ENCODE data around the gene SFT2D1. TPM values are rescaled to one million over a fixed set of nuclear protein-coding genes. Genes with fewer than 3 reads are reported as not detected.
A peak's percentile ranks its signal among the peaks of the same experiment; 100 is the strongest.

Gene SFT2D1
- total and polyA plus RNA-seq, 9 of the 15 experiments (the other 6 are each of a cell fraction or from before 2014, with no cell fraction given): 54.4 to 140 (median 74.6) TPM

DNA sequence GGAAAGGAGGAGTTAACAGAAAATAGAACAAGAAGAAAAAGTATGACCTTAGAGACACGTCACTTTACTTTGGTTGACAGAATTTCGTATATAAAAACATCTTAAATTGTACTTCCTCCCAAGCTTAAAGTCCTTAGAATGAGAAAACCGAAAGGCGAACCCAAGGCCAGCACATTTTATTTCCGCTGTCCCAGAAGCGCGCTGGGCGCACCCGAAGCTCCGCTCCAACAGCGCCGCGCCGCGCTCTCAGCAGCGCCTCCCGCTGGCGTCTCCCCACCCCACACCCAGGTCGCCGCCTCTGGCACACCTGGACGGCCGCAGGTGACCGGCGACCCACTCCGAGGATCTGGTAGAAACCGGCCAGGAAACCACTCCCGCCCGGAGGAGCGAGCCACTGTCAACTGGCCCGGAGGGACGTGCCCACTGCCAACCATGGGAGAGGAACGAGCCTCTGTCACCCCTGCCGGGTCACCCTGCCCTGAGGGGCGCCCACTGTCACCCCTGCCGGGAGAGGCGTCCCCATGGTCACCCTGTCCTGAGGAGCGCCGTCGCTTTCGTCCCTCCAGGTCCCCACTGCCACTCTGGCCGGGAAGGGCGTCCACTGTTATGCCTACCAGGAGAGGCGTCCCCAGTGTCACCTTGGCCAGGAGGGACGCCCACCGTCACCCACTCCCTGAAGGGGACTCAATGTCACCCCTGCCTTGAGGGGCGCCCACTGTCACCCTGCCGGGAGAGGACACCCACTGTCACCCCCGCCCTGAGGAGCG, 39.6 kb upstream of the SFT2D1 start (continued):
- TF ChIP-seq, protein P1, sequence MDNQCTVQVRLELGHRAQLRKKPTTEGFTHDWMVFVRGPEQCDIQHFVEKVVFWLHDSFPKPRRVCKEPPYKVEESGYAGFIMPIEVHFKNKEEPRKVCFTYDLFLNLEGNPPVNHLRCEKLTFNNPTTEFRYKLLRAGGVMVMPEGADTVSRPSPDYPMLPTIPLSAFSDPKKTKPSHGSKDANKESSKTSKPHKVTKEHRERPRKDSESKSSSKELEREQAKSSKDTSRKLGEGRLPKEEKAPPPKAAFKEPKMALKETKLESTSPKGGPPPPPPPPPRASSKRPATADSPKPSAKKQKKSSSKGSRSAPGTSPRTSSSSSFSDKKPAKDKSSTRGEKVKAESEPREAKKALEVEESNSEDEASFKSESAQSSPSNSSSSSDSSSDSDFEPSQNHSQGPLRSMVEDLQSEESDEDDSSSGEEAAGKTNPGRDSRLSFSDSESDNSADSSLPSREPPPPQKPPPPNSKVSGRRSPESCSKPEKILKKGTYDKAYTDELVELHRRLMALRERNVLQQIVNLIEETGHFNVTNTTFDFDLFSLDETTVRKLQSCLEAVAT (IDR thresholded peaks at IDR 0.05): peak in 1 of 2 experiments; percentile 11; a peak in 1 of 4 replicates
- TF ChIP-seq BRD9 (IDR thresholded peaks at IDR 0.05; ENCODE audit: low read depth, partially characterized antibody) (no peak), ZEB2 (IDR thresholded peaks at IDR 0.05) (peak; percentile 99), XRCC5 (IDR thresholded peaks at IDR 0.05; ENCODE audit: low read depth, low read length) (peak; percentile 52; the same call in 1 of the 2 replicates), SOX6 (IDR thresholded peaks at IDR 0.05) (peak; percentile 71), ESRRB (CRISPR knock-in tag; IDR thresholded peaks at IDR 0.05; ENCODE audit: borderline replicate concordance) (no peak), HNRNPL (IDR thresholded peaks at IDR 0.05; ENCODE audit: low read depth, low read length) (peak; percentile 50; the same call in 1 of the 2 replicates), ATF1 (CRISPR knock-in tag; IDR thresholded peaks at IDR 0.05) (no peak), ATF1 (tag; IDR thresholded peaks at IDR 0.05) (peak; percentile 27), MAZ (CRISPR knock-in tag; conservative IDR thresholded peaks at IDR 0.05 in 1 of 2, IDR thresholded peaks at IDR 0.05 in 1 of 2) (peak; percentile 38 to 83; a peak in 3 of 4 replicates), SMARCC2 (IDR thresholded peaks at IDR 0.05; ENCODE audit: low read depth) (0 out of 2 replicates have a peak, but pooled peaks have one; percentile 10), MCM3 (IDR thresholded peaks at IDR 0.05) (no peak), HNRNPH1 (optimal IDR thresholded peaks at IDR 0.05; ENCODE audit: low read depth, low read length) (no peak), PCBP1 (IDR thresholded peaks at IDR 0.05; ENCODE audit: low read depth, low read length, poor library complexity, severe bottlenecking) (peak; percentile 62), ZSCAN29 (IDR thresholded peaks at IDR 0.05) (peak; percentile 83), CCNT2 (IDR thresholded peaks at IDR 0.05; ENCODE audit: borderline replicate concordance, extremely low read depth, insufficient read length, low read depth, low read length) (peak; percentile 69), KLF16 (IDR thresholded peaks at IDR 0.05) (peak; percentile 50), MTA3 (IDR thresholded peaks at IDR 0.05; ENCODE audit: borderline replicate concordance) (peak; percentile 80; the same call in 1 of the 2 replicates), NEUROD1 (IDR thresholded peaks at IDR 0.05; ENCODE audit: borderline replicate concordance, low read depth, low read length, partially characterized antibody) (peak; percentile 33)
- TF ChIP-seq, protein P2, sequence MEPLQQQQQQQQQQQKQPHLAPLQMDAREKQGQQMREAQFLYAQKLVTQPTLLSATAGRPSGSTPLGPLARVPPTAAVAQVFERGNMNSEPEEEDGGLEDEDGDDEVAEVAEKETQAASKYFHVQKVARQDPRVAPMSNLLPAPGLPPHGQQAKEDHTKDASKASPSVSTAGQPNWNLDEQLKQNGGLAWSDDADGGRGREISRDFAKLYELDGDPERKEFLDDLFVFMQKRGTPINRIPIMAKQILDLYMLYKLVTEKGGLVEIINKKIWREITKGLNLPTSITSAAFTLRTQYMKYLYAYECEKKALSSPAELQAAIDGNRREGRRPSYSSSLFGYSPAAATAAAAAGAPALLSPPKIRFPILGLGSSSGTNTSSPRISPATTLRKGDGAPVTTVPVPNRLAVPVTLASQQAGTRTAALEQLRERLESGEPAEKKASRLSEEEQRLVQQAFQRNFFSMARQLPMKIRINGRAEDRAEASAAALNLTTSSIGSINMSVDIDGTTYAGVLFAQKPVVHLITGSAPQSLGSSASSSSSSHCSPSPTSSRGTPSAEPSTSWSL (CRISPR knock-in tag; IDR thresholded peaks at IDR 0.05; ENCODE audit: borderline replicate concordance): no peak
- TF ChIP-seq, protein P3, sequence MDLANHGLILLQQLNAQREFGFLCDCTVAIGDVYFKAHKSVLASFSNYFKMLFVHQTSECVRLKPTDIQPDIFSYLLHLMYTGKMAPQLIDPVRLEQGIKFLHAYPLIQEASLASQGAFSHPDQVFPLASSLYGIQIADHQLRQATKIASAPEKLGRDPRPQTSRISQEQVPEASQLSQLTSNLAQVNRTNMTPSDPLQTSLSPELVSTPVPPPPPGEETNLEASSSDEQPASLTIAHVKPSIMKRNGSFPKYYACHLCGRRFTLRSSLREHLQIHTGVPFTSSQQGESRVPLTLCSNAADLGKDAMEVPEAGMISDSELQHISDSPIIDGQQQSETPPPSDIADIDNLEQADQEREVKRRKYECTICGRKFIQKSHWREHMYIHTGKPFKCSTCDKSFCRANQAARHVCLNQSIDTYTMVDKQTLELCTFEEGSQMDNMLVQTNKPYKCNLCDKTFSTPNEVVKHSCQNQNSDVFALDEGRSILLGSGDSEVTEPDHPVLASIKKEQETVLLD (IDR thresholded peaks at IDR 0.05): peak; percentile 73
